Cardiac fibroblast (primary cell): ENCODE data around the gene IL1RL2.

Source experiments
- DNase-seq, 2 donors: peaks; one replicate each; pipeline versions ENCODE4 v3.0.0 to v3.0.0-alpha.2; 2010; ENCODE audit warnings: low read depth in 2 of 2
- H3K4me3 ChIP-seq, 2 donors: replicated peaks in 1 of 2; 1 replicate in 1 of 2; 2 replicates in 1 of 2; pipeline ENCODE4 v1.5.1; 2011; ENCODE audit warnings: low read depth in 2 of 2, low read length in 2 of 2, mild to moderate bottlenecking in 2 of 2, moderate library complexity in 1 of 2
- TF ChIP-seq, protein P1 (sequence below): IDR thresholded peaks from one replicate; pipeline ENCODE4 v1.5.1; 2011; ENCODE audit warnings: low read depth, mild to moderate bottlenecking, low read length, inconsistent platforms

Gene IL1RL2

DNA sequence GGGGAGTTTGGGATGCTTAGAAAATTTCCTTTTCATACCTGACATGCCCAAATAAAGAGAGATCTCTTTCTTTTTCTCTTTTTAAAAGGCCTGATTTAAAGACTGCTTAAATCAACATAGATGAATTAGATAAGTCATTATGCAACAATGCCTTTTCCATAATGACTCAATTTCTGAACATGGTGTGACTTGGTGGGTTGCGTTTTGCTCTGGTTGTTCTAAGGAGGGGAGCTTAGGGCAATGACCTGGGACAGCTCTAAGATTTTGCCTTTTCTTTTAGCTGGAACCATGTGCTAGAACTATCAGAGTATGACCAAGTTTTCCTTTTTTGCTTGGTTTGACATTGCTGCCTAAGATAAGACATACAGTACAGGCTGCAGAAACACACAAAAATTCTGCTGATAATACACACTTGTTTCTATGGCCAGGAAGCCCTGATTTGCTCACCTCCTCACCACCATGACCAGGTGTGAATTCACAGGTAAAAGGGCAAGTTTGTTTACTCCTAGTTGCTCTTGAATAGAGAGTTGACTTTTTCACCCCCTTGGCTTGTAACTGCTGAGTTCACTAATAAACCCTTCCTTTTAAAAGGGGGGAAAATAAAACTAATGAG lies 66.4 kb downstream of the IL1RL2 start:
- peak in 1 of 2 donors; percentile 50 for DNase-seq
- TF ChIP-seq, protein P1, sequence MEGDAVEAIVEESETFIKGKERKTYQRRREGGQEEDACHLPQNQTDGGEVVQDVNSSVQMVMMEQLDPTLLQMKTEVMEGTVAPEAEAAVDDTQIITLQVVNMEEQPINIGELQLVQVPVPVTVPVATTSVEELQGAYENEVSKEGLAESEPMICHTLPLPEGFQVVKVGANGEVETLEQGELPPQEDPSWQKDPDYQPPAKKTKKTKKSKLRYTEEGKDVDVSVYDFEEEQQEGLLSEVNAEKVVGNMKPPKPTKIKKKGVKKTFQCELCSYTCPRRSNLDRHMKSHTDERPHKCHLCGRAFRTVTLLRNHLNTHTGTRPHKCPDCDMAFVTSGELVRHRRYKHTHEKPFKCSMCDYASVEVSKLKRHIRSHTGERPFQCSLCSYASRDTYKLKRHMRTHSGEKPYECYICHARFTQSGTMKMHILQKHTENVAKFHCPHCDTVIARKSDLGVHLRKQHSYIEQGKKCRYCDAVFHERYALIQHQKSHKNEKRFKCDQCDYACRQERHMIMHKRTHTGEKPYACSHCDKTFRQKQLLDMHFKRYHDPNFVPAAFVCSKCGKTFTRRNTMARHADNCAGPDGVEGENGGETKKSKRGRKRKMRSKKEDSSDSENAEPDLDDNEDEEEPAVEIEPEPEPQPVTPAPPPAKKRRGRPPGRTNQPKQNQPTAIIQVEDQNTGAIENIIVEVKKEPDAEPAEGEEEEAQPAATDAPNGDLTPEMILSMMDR, result no peak
- no peak overlapping the region for H3K4me3 ChIP-seq

DNA sequence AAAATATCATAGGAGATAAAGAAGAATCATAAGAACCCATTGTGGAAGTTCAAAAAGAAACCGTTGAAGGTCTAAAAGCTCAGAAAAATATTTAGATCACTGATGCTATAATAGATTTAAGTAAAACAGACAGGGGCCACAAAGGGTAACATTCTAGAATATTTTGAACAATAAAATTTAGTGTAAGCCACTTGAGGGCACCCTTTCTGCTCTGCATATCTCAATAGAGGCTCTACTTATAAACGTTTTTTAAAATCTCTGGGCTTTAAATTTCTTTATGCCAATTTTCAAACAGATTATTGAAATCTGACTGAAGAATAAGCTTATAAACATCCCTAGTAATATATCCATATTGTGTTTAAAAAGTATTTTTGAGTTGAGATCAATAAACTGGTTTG lies 66.9 kb downstream of the IL1RL2 start:
- H3K4me3 ChIP-seq, result no peak overlapping the region
- TF ChIP-seq, protein P1, result peak; percentile 23
- peak; percentile 59 to 63 for DNase-seq

DNA sequence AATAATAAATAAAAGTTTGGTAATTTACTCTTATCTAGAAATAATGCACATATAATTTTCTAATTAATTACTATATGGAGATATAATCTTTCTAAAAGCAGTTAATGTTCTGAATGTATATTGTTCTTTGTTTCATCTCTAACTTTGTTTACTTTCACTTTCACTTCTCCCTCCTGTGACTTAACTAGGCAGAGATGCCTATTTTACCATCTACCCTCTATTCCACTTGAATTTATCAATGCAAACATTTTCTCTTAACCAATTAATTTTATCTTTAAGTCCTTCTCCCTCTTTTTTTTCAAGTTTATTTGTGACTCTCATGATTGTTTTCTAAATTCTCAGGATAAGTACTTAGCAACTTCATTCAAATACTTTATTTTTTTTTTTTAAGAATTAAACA lies 69.5 kb downstream of the IL1RL2 start:
- peak in 1 of 2 donors; percentile 37 for DNase-seq
- TF ChIP-seq, protein P1, result no peak
- H3K4me3 ChIP-seq, result no peak overlapping the region

DNA sequence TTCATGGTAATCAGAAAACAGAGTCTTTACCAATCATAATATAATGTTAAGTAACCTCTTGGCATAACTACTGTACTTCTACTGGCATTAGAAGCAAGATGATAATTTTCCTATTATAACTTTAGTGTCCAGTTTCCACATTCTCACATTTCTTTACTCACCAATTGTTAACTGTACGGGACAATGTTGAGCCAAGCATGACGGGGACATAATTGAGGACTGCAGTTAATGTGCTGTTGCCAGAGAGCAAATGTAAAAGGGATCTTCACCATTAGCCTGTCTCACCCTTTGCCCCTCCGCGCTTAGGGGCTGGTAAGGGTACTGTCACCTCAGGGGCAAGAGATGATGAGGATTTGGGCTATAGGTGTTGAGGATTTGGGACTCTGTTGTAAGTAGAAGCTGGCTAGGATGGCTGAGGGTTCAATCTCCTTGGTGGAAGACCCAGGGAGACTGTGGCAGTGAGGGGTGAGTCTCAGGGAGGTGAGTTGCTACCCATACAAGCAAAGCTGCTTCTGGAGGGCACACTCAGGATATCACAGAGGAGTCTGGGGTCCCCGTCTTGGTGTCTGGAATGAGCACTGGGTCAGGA lies 70.1 kb downstream of the IL1RL2 start:
- no peak for DNase-seq
- TF ChIP-seq, protein P1, result no peak
- no peak overlapping the region for H3K4me3 ChIP-seq

DNA sequence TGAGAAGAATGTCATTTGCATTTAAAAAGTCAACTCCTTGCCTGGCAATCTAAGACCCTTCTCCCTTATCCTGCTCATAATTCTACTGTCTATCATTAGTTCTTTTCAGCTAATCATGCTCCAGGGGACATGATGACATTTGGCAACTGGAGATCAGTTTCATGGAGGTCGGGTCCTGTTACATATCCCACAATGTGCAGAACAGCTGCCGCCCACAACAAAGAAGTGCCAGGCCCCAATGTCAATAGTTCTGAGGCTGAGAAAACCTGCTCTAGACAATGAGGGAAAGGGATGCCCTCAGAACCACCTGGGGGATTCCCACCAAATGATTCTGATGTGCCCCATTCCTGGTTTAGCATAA lies 71.2 kb downstream of the IL1RL2 start:
- no peak overlapping the region for H3K4me3 ChIP-seq
- DNase-seq, result no peak
- TF ChIP-seq, protein P1, result no peak

DNA sequence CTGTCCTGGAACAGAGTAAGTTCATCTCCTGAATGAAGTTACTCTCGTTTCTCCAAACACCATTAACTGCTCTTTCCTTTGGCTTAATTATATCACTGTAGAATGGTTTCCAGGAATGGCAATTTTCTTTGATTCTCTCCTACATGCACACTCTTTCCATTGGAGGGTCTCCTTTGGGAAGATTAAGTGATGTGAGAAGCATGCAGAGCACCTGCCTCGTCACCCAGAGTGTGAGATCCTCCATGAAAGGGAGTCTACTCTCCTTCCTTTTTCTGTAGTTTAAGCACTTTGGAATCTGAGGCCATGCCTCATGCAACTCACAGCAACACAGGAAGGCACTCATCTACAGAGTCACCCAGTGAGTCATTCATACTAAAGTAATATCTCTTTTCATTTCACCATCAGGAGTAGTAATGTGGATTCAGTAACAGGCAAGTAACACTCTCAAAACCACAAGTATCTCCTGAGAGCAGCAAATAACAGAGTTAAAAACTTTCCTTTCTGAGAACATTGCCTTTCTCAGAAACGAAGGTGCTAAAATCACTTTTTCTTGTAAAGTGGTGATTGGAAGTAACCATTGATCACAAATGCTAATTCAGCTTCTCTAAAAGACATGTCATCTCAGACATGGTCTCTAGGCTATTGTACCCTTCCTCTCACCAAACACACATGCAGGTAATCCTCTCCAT lies 71.7 kb downstream of the IL1RL2 start:
- no peak overlapping the region for H3K4me3 ChIP-seq
- TF ChIP-seq, protein P1, result no peak
- DNase-seq, result peak; percentile 89 to 98
